ENCODE data around the gene CEMIP. TPM values are rescaled to one million over a fixed set of nuclear protein-coding genes. Genes with fewer than 3 reads are reported as not detected.

CEMIP gene
- total and polyA plus RNA-seq, 4 experiments from 2014 or later = 0.03 to 0.23 (median 0.17) TPM; not detected in 1

- Histone ChIP-seq H3K9me3 (ENCODE audit: control insufficient read depth in 1 of 2, low read length in 2 of 2) (no peaks in the 10 kb centered on the region), H3K36me3 (ENCODE audit: insufficient read depth, low read length) (no peaks in the 10 kb centered on the region), H3K27me3 (ENCODE audit: insufficient read depth, low read length) (no peaks in the 10 kb centered on the region), H3K4me1 (ENCODE audit: insufficient read depth, low read length) (no peaks in the 10 kb centered on the region), H3K27ac (ENCODE audit: low read depth, low read length) (no peak overlapping the region), H3K4me3 (ENCODE audit: low read length in 2 of 2) (no peak overlapping the region)
- ChIA-PET POLR2A (ENCODE audit: partially characterized antibody) (no interaction called here), CTCF (ENCODE audit: partially characterized antibody) (no interaction called here)
- Mint-ChIP-seq H3K27ac (no peak overlapping the region), H3K4me1 (peaks cover 0 to 3% (median 0%) of the 10 kb centered on the region in 4 donors), H3K27me3 (no peaks in the 10 kb centered on the region), H3K9me3 (peaks cover 0 to 8% (median 2%) of the 10 kb centered on the region in 8 donors), H3K36me3 (no peaks in the 10 kb centered on the region), H3K4me3 (no peak overlapping the region)
- DNase-seq = no peak
- intact Hi-C loops (cut with micrococcal nuclease) = no loop called here
Observed at GRCh38 chr15:80736560-80736959, 42.6 kb upstream of the CEMIP start.

- H3K36me3 ChIP-seq (ENCODE audit: insufficient read depth, low read length) = no peaks in the 10 kb centered on the region
- H3K4me3 ChIP-seq (ENCODE audit: low read length in 2 of 2) = no peak overlapping the region
- intact Hi-C loops (cut with micrococcal nuclease) = no loop called here
- H3K9me3 Mint-ChIP-seq = peaks cover 0 to 8% (median 2%) of the 10 kb centered on the region in 8 donors
- H3K36me3 Mint-ChIP-seq = no peaks in the 10 kb centered on the region
- CTCF ChIA-PET (ENCODE audit: partially characterized antibody) = no interaction called here
- POLR2A ChIA-PET (ENCODE audit: partially characterized antibody) = no interaction called here
- H3K4me1 ChIP-seq (ENCODE audit: insufficient read depth, low read length) = no peaks in the 10 kb centered on the region
- no peak overlapping the region for H3K4me3 Mint-ChIP-seq
- H3K27ac Mint-ChIP-seq = no peak overlapping the region
- H3K27ac ChIP-seq (ENCODE audit: low read depth, low read length) = no peak overlapping the region
- no peaks in the 10 kb centered on the region for H3K9me3 ChIP-seq (ENCODE audit: control insufficient read depth in 1 of 2, low read length in 2 of 2)
- H3K27me3 Mint-ChIP-seq = no peaks in the 10 kb centered on the region
- no peak for DNase-seq
- no peaks in the 10 kb centered on the region for H3K27me3 ChIP-seq (ENCODE audit: insufficient read depth, low read length)
- H3K4me1 Mint-ChIP-seq = peaks cover 0 to 3% (median 0%) of the 10 kb centered on the region in 4 donors
Observed at GRCh38 chr15:80739919-80740318, 39.3 kb upstream of the CEMIP start.

GRCh38 chr15:80742081-80742480, 37.1 kb upstream of the CEMIP start:
- intact Hi-C loops (cut with micrococcal nuclease) = no loop called here
- DNase-seq = no peak
- H3K9me3 Mint-ChIP-seq = peaks cover 2 to 11% (median 5%) of the 10 kb centered on the region in 8 donors
- H3K4me3 Mint-ChIP-seq = no peak overlapping the region
- Histone ChIP-seq H3K27ac (ENCODE audit: low read depth, low read length) (no peak overlapping the region), H3K4me1 (ENCODE audit: insufficient read depth, low read length) (no peaks in the 10 kb centered on the region), H3K9me3 (ENCODE audit: control insufficient read depth in 1 of 2, low read length in 2 of 2) (no peaks in the 10 kb centered on the region), H3K4me3 (ENCODE audit: low read length in 2 of 2) (no peak overlapping the region), H3K36me3 (ENCODE audit: insufficient read depth, low read length) (no peaks in the 10 kb centered on the region), H3K27me3 (ENCODE audit: insufficient read depth, low read length) (no peaks in the 10 kb centered on the region)
- peaks cover 0 to 3% (median 0%) of the 10 kb centered on the region in 4 donors for H3K4me1 Mint-ChIP-seq
- H3K36me3 Mint-ChIP-seq = peaks cover 0 to 8% of the 10 kb centered on the region in 2 donors
- ChIA-PET POLR2A (ENCODE audit: partially characterized antibody) (no interaction called here), CTCF (ENCODE audit: partially characterized antibody) (no interaction called here)
- peaks cover 0 to 2% of the 10 kb centered on the region in 2 donors for H3K27me3 Mint-ChIP-seq
- H3K27ac Mint-ChIP-seq = no peak overlapping the region

GRCh38 chr15:80743189-80743833, 35.9 kb upstream of the CEMIP start:
- H3K9me3 ChIP-seq (ENCODE audit: control insufficient read depth in 1 of 2, low read length in 2 of 2) = no peaks in the 10 kb centered on the region
- no peak overlapping the region for H3K4me3 Mint-ChIP-seq
- ChIA-PET CTCF (ENCODE audit: partially characterized antibody) (no interaction called here), POLR2A (ENCODE audit: partially characterized antibody) (no interaction called here)
- H3K4me1 Mint-ChIP-seq = peaks cover 0 to 3% (median 0%) of the 10 kb centered on the region in 4 donors
- H3K27me3 ChIP-seq (ENCODE audit: insufficient read depth, low read length) = no peaks in the 10 kb centered on the region
- peaks cover 0 to 8% of the 10 kb centered on the region in 2 donors for H3K36me3 Mint-ChIP-seq
- no peak for DNase-seq
- H3K27me3 Mint-ChIP-seq = peaks cover 0 to 2% of the 10 kb centered on the region in 2 donors
- H3K4me1 ChIP-seq (ENCODE audit: insufficient read depth, low read length) = no peaks in the 10 kb centered on the region
- no peak overlapping the region for H3K4me3 ChIP-seq (ENCODE audit: low read length in 2 of 2)
- H3K36me3 ChIP-seq (ENCODE audit: insufficient read depth, low read length) = no peaks in the 10 kb centered on the region
- no peak overlapping the region for H3K27ac ChIP-seq (ENCODE audit: low read depth, low read length)
- no peak overlapping the region for H3K27ac Mint-ChIP-seq
- H3K9me3 Mint-ChIP-seq = peaks cover 2 to 11% (median 5%) of the 10 kb centered on the region in 8 donors
- intact Hi-C loops (cut with micrococcal nuclease) = no loop called here

- Mint-ChIP-seq H3K27ac (no peak overlapping the region), H3K4me3 (no peak overlapping the region), H3K4me1 (no peaks in the 10 kb centered on the region), H3K27me3 (peaks cover 0 to 2% of the 10 kb centered on the region in 2 donors), H3K9me3 (peaks cover 0 to 7% (median 4%) of the 10 kb centered on the region in 8 donors), H3K36me3 (peaks cover 0 to 8% of the 10 kb centered on the region in 2 donors)
- H3K9me3 ChIP-seq (ENCODE audit: control insufficient read depth in 1 of 2, low read length in 2 of 2) = no peaks in the 10 kb centered on the region
- intact Hi-C loops (cut with micrococcal nuclease) = no loop called here
- no peaks in the 10 kb centered on the region for H3K27me3 ChIP-seq (ENCODE audit: insufficient read depth, low read length)
- H3K36me3 ChIP-seq (ENCODE audit: insufficient read depth, low read length) = no peaks in the 10 kb centered on the region
- CTCF ChIA-PET (ENCODE audit: partially characterized antibody) = no interaction called here
- H3K27ac ChIP-seq (ENCODE audit: low read depth, low read length) = no peak overlapping the region
- no peaks in the 10 kb centered on the region for H3K4me1 ChIP-seq (ENCODE audit: insufficient read depth, low read length)
- no peak for DNase-seq
- POLR2A ChIA-PET (ENCODE audit: partially characterized antibody) = no interaction called here
- H3K4me3 ChIP-seq (ENCODE audit: low read length in 2 of 2) = no peak overlapping the region
Observed at GRCh38 chr15:80744415-80744814, 34.8 kb upstream of the CEMIP start.

GRCh38 chr15:80744826-80745225, 34.3 kb upstream of the CEMIP start:
- Histone ChIP-seq H3K36me3 (ENCODE audit: insufficient read depth, low read length) (no peaks in the 10 kb centered on the region), H3K4me1 (ENCODE audit: insufficient read depth, low read length) (no peaks in the 10 kb centered on the region), H3K4me3 (ENCODE audit: low read length in 2 of 2) (no peak overlapping the region), H3K27me3 (ENCODE audit: insufficient read depth, low read length) (no peaks in the 10 kb centered on the region), H3K9me3 (ENCODE audit: control insufficient read depth in 1 of 2, low read length in 2 of 2) (no peaks in the 10 kb centered on the region), H3K27ac (ENCODE audit: low read depth, low read length) (no peak overlapping the region)
- CTCF ChIA-PET (ENCODE audit: partially characterized antibody) = no interaction called here
- Mint-ChIP-seq H3K27me3 (peaks cover 0 to 2% of the 10 kb centered on the region in 2 donors), H3K4me1 (no peaks in the 10 kb centered on the region), H3K36me3 (peaks cover 4 to 10% of the 10 kb centered on the region in 2 donors), H3K4me3 (no peak overlapping the region), H3K9me3 (peaks cover 0 to 7% (median 3%) of the 10 kb centered on the region in 8 donors), H3K27ac (peak overlapping the region in 1 of 7 donors; percentile 36)
- intact Hi-C loops (cut with micrococcal nuclease) = no loop called here
- no peak for DNase-seq
- POLR2A ChIA-PET (ENCODE audit: partially characterized antibody) = no interaction called here

- peaks cover 0 to 2% of the 10 kb centered on the region in 2 donors for H3K27me3 Mint-ChIP-seq
- intact Hi-C loops (cut with micrococcal nuclease) = no loop called here
- Histone ChIP-seq H3K36me3 (ENCODE audit: insufficient read depth, low read length) (no peaks in the 10 kb centered on the region), H3K9me3 (ENCODE audit: control insufficient read depth in 1 of 2, low read length in 2 of 2) (no peaks in the 10 kb centered on the region), H3K27me3 (ENCODE audit: insufficient read depth, low read length) (no peaks in the 10 kb centered on the region), H3K4me1 (ENCODE audit: insufficient read depth, low read length) (no peaks in the 10 kb centered on the region), H3K4me3 (ENCODE audit: low read length in 2 of 2) (no peak overlapping the region), H3K27ac (ENCODE audit: low read depth, low read length) (no peak overlapping the region)
- ChIA-PET POLR2A (ENCODE audit: partially characterized antibody) (no interaction called here), CTCF (ENCODE audit: partially characterized antibody) (no interaction called here)
- H3K9me3 Mint-ChIP-seq = peaks cover 0 to 7% (median 3%) of the 10 kb centered on the region in 8 donors
- peaks cover 7 to 18% of the 10 kb centered on the region in 2 donors for H3K36me3 Mint-ChIP-seq
- H3K4me3 Mint-ChIP-seq = no peak overlapping the region
- no peak for DNase-seq
- H3K27ac Mint-ChIP-seq = peak overlapping the region in 1 of 7 donors; percentile 2
- no peaks in the 10 kb centered on the region for H3K4me1 Mint-ChIP-seq
Observed at GRCh38 chr15:80745888-80746287, 33.3 kb upstream of the CEMIP start.

Data from CD4-positive, alpha-beta memory T cell (primary cell).